Stimulated activated CD4-positive, alpha-beta T cell treated with anti-CD3 and anti-CD28 coated beads, TNF-alpha, amount 100 ng/mL, for 4 hours (primary cell): ENCODE data around the gene ZNF578.
A peak's percentile ranks its signal among the peaks of the same experiment; 100 is the strongest.
"Not testable (repeated sequence)": the region's sequence is repeated elsewhere in the genome, so short reads cannot be mapped to it uniquely, and the experiment has no call there.

ENCODE experiments used
- DNase-seq, 3 experiments: peaks; one replicate each; pipeline ENCODE4 v3.0.0-alpha.2; 2020; ENCODE audit warnings: low read depth in 3 of 3

The ZNF578 gene

GRCh38 chr19:52516191-52516590 lies 62.8 kb downstream of the ZNF578 start:
- no peak for DNase-seq

- DNase-seq = no peak
Measured at GRCh38 chr19:52518646-52519045, 65.3 kb downstream of the ZNF578 start.

- not testable (repeated sequence) for DNase-seq
Measured at GRCh38 chr19:52519175-52519574, 65.8 kb downstream of the ZNF578 start.

GRCh38 chr19:52520013-52520412 lies 66.7 kb downstream of the ZNF578 start:
- no peak for DNase-seq

- DNase-seq = no peak
Measured at GRCh38 chr19:52522551-52522950, 69.2 kb downstream of the ZNF578 start.

- DNase-seq = no peak
Measured at GRCh38 chr19:52524086-52524485, 70.7 kb downstream of the ZNF578 start.

GRCh38 chr19:52527134-52527955 lies 74.0 kb downstream of the ZNF578 start, which contains the start of gene ZNF808:
Gene ZNF808, plus strand, starts transcription at chr19:52527668. Its CDS starts 15,617 bp downstream, at chr19:52543285.
- DNase-seq = peak; percentile 95 to 97 (median 96)

- no peak for DNase-seq
Measured at GRCh38 chr19:52527956-52528351, 74.6 kb downstream of the ZNF578 start.

- DNase-seq = no peak
Measured at GRCh38 chr19:52532480-52532879, 79.1 kb downstream of the ZNF578 start.

- DNase-seq = no peak
Measured at GRCh38 chr19:52533901-52534300, 80.5 kb downstream of the ZNF578 start.

GRCh38 chr19:52535385-52535770 lies 82.0 kb downstream of the ZNF578 start:
- DNase-seq = not testable (repeated sequence)

GRCh38 chr19:52535771-52536447 lies 82.6 kb downstream of the ZNF578 start:
- DNase-seq = peak; percentile 81 to 86 (median 84)

- peak in 1 of 3 experiments; percentile 22 for DNase-seq
Measured at GRCh38 chr19:52536448-52536800, 83.1 kb downstream of the ZNF578 start.

GRCh38 chr19:52538815-52539214 lies 85.5 kb downstream of the ZNF578 start:
- not testable (repeated sequence) for DNase-seq

- DNase-seq = not testable (repeated sequence)
Measured at GRCh38 chr19:52541176-52541575, 87.8 kb downstream of the ZNF578 start.

- DNase-seq = no peak
Measured at GRCh38 chr19:52541608-52542007, 88.3 kb downstream of the ZNF578 start.

- DNase-seq = not testable (repeated sequence)
Measured at GRCh38 chr19:52542541-52542940, 89.2 kb downstream of the ZNF578 start.

- DNase-seq = no peak
Measured at GRCh38 chr19:52542984-52543664, 89.8 kb downstream of the ZNF578 start.

- no peak for DNase-seq
Measured at GRCh38 chr19:52554216-52554971, 101.0 kb downstream of the ZNF578 start.

GRCh38 chr19:52557231-52557995 lies 104.1 kb downstream of the ZNF578 start:
- DNase-seq = no peak
